ENCODE data around the gene ARPC1A. TPM values are rescaled to one million over a fixed set of nuclear protein-coding genes. Genes with fewer than 3 reads are reported as not detected.
A peak's percentile ranks its signal among the peaks of the same experiment; 100 is the strongest.
"Not testable (repeated sequence)": the region's sequence is repeated elsewhere in the genome, so short reads cannot be mapped to it uniquely, and the experiment has no call there.

ARPC1A gene
- total RNA-seq, 1 donor from 2014 or later = 76.0 TPM

GRCh38 chr7:99368750-99369389 is 43.2 kb downstream of the ARPC1A start:
- Mint-ChIP-seq H3K36me3 (ENCODE audit: low read depth) (peaks cover 31% of the 10 kb centered on the region), H3K27ac (no peak overlapping the region), H3K9me3 (no peaks in the 10 kb centered on the region), H3K4me1 (peaks cover 23% of the 10 kb centered on the region), H3K27me3 (no peaks in the 10 kb centered on the region), H3K4me3 (no peak overlapping the region)
- intact Hi-C loops (cut with micrococcal nuclease) = no loop called here
- no peak for DNase-seq

GRCh38 chr7:99369767-99370391 is 44.2 kb downstream of the ARPC1A start:
- DNase-seq = no peak
- Mint-ChIP-seq H3K27me3 (no peaks in the 10 kb centered on the region), H3K9me3 (no peaks in the 10 kb centered on the region), H3K4me1 (peaks cover 24% of the 10 kb centered on the region), H3K27ac (peak overlapping the region; percentile 53), H3K36me3 (ENCODE audit: low read depth) (peaks cover 23% of the 10 kb centered on the region), H3K4me3 (no peak overlapping the region)
- intact Hi-C loops (cut with micrococcal nuclease) = loop anchor here (5.0 kb wide), 1 partner anchor 37 kb away; the partner anchor contains the start of genes BUD31 and PDAP1

- no peak for DNase-seq
- no peak overlapping the region for H3K4me3 Mint-ChIP-seq
- peaks cover 14% of the 10 kb centered on the region for H3K36me3 Mint-ChIP-seq (ENCODE audit: low read depth)
- no peak overlapping the region for H3K27ac Mint-ChIP-seq
- H3K4me1 Mint-ChIP-seq = peaks cover 26% of the 10 kb centered on the region
- H3K27me3 Mint-ChIP-seq = no peaks in the 10 kb centered on the region
- H3K9me3 Mint-ChIP-seq = no peaks in the 10 kb centered on the region
- intact Hi-C loops (cut with micrococcal nuclease) = loop anchor here (5.0 kb wide), 1 partner anchor 36 kb away; the partner anchor contains the start of genes BUD31 and PDAP1
These were observed 45.8 kb downstream of the ARPC1A start for GRCh38 chr7:99371376-99371920.

GRCh38 chr7:99372275-99373090 is 46.8 kb downstream of the ARPC1A start:
- H3K27ac Mint-ChIP-seq = peak overlapping the region; percentile 70
- no peaks in the 10 kb centered on the region for H3K27me3 Mint-ChIP-seq
- peak overlapping the region; percentile 77 for H3K4me3 Mint-ChIP-seq
- no peak for DNase-seq
- H3K9me3 Mint-ChIP-seq = no peaks in the 10 kb centered on the region
- intact Hi-C loops (cut with micrococcal nuclease) = loop anchor here (5.0 kb wide), 1 partner anchor 35 kb away; the partner anchor contains the start of genes BUD31 and PDAP1
- peaks cover 9% of the 10 kb centered on the region for H3K36me3 Mint-ChIP-seq (ENCODE audit: low read depth)
- peaks cover 28% of the 10 kb centered on the region for H3K4me1 Mint-ChIP-seq

- peak overlapping the region; percentile 82 for H3K4me3 Mint-ChIP-seq
- H3K36me3 Mint-ChIP-seq (ENCODE audit: low read depth) = peaks cover 16% of the 10 kb centered on the region
- DNase-seq = no peak
- H3K27me3 Mint-ChIP-seq = no peaks in the 10 kb centered on the region
- H3K9me3 Mint-ChIP-seq = no peaks in the 10 kb centered on the region
- H3K4me1 Mint-ChIP-seq = peaks cover 32% of the 10 kb centered on the region
- intact Hi-C loops (cut with micrococcal nuclease) = loop anchor here (2.0 to 5.0 kb wide), 2 partner anchors 19 to 34 kb away; partner anchors contain the start of genes BUD31 and PDAP1
- H3K27ac Mint-ChIP-seq = peak overlapping the region; percentile 73
These were observed 47.7 kb downstream of the ARPC1A start for GRCh38 chr7:99373091-99374066.

- Mint-ChIP-seq H3K9me3 (no peaks in the 10 kb centered on the region), H3K27ac (peak within 1 kb of the TSS; percentile 84), H3K27me3 (no peaks in the 10 kb centered on the region), H3K36me3 (ENCODE audit: low read depth) (peaks cover 20% of the 10 kb centered on the region), H3K4me1 (peaks cover 32% of the 10 kb centered on the region), H3K4me3 (peak within 1 kb of the TSS; percentile 82)
- peak; percentile 94 for DNase-seq
- intact Hi-C loops (cut with micrococcal nuclease) = loop anchor here (2.0 to 5.0 kb wide), 3 partner anchors 18 to 98 kb away; partner anchors contain the start of genes BUD31, PDAP1 and ZNF789
These were observed 48.7 kb downstream of the ARPC1A start, which contains the start of gene ARPC1B for GRCh38 chr7:99374111-99375064. TSS of gene ARPC1B (plus strand) at chr7:99374730. CDS start at chr7:99385715, 10,985 bp downstream.

GRCh38 chr7:99375070-99375807 is 49.5 kb downstream of the ARPC1A start:
- intact Hi-C loops (cut with micrococcal nuclease) = loop anchor here (2.0 to 5.0 kb wide), 2 partner anchors 18 to 97 kb away; partner anchors contain the start of gene ZNF789
- DNase-seq = peak; percentile 92
- Mint-ChIP-seq H3K27ac (peak overlapping the region; percentile 84), H3K4me1 (peaks cover 32% of the 10 kb centered on the region), H3K36me3 (ENCODE audit: low read depth) (peaks cover 21% of the 10 kb centered on the region), H3K27me3 (no peaks in the 10 kb centered on the region), H3K4me3 (peak overlapping the region; percentile 82), H3K9me3 (no peaks in the 10 kb centered on the region)

DNA sequence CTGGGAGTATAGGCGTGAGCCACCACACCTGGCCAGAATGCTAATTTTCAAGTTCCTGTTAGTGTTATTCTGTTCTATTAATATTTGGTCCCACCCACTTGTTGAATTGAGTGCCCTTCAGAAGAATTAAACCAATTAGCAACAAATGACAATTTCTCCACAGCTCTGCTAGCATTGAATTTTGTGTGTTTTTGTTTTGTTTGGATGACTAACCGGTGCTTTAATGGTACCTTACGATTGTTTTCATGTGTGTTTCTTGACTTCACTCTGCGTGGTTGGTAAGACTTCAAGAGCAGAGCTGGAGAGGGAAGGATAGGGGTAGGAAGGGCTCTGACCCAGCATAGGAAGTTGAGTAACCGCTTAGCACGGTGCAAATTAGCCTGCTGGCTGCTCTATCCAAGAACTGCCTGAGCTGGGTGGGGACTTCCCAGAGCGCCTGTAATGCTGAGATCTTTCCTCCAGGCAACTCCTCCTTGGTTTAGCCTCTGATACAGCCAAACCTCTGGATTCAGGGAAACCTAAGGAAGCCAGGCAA is 53.4 kb downstream of the ARPC1A start:
- peaks cover 40% of the 10 kb centered on the region for H3K4me1 Mint-ChIP-seq
- intact Hi-C loops (cut with micrococcal nuclease) = loop anchor here (5.0 kb wide), 1 partner anchor 93 kb away; the partner anchor contains the start of gene ZNF789

GRCh38 chr7:99379693-99380031 is 54.0 kb downstream of the ARPC1A start:
- Mint-ChIP-seq H3K4me3 (peak overlapping the region; percentile 77), H3K27ac (peak overlapping the region; percentile 90), H3K36me3 (ENCODE audit: low read depth) (peaks cover 30% of the 10 kb centered on the region), H3K4me1 (peaks cover 44% of the 10 kb centered on the region)
- not testable (repeated sequence) for H3K27me3 Mint-ChIP-seq, DNase-seq, H3K9me3 Mint-ChIP-seq
- intact Hi-C loops (cut with micrococcal nuclease) = loop anchor here (2.0 to 5.0 kb wide), 4 partner anchors 52 to 237 kb away; partner anchors contain the start of genes ARPC1A, CPSF4, PTCD1 and SMURF1

More for the DNA sequence above, 53.4 kb downstream of the ARPC1A start:
- DNase-seq = peak; percentile 85
- Mint-ChIP-seq H3K27ac (peak overlapping the region; percentile 90), H3K4me3 (peak overlapping the region; percentile 77), H3K9me3 (no peaks in the 10 kb centered on the region), H3K36me3 (ENCODE audit: low read depth) (peaks cover 30% of the 10 kb centered on the region), H3K27me3 (no peaks in the 10 kb centered on the region)

GRCh38 chr7:99380032-99380822 is 54.5 kb downstream of the ARPC1A start:
- Mint-ChIP-seq H3K36me3 (ENCODE audit: low read depth) (peaks cover 30% of the 10 kb centered on the region), H3K4me3 (peak overlapping the region; percentile 77), H3K9me3 (no peaks in the 10 kb centered on the region), H3K27me3 (no peaks in the 10 kb centered on the region), H3K27ac (peak overlapping the region; percentile 90), H3K4me1 (peaks cover 44% of the 10 kb centered on the region)
- intact Hi-C loops (cut with micrococcal nuclease) = loop anchor here (2.0 to 5.0 kb wide), 3 partner anchors 53 to 238 kb away; partner anchors contain the start of genes ARPC1A, CPSF4, PTCD1 and SMURF1
- DNase-seq = peak; percentile 83

Data from activated CD4-positive, alpha-beta T cell treated with anti-CD3 and anti-CD28 coated beads, Interleukin-2, amount 10 ng/mL, durations not matched to agents 24 days and 14 days (primary cell).